Spleen (tissue), 7 donors: ENCODE measurements around the gene MMP14.

Source experiments
- POLR2A ChIP-seq, 3 donors: fragments of 450-650 bp; IDR thresholded peaks; one replicate each; pipeline ENCODE4 v1.5.1; 2017; ENCODE audit warnings: antibody characterized with exemption in 3 of 3, mild to moderate bottlenecking in 1 of 3
- TF ChIP-seq, protein P1 (sequence below), 11 experiments: fragments of 200-600 bp in 7 of 11; fragments of 450-650 bp in 4 of 11; sonication (generic) in 4 of 11; IDR thresholded peaks in 8 of 11; conservative IDR thresholded peaks in 3 of 11; 1 replicate in 7 of 11; 2 replicates in 4 of 11; pipeline versions ENCODE4 v1.4.0 to v1.8.0; 2016 to 2021; ENCODE audit warnings: antibody characterized with exemption in 11 of 11, inconsistent platforms in 4 of 11, mild to moderate bottlenecking in 1 of 11
- donor health status: DM: no; HTN: no; CAD: no; lungs with moderate emphysema.
- donor health status: DM: no; HTN: no; CAD: no.
- donor health status: DM: no; HTN: no; CAD: no.

DNA sequence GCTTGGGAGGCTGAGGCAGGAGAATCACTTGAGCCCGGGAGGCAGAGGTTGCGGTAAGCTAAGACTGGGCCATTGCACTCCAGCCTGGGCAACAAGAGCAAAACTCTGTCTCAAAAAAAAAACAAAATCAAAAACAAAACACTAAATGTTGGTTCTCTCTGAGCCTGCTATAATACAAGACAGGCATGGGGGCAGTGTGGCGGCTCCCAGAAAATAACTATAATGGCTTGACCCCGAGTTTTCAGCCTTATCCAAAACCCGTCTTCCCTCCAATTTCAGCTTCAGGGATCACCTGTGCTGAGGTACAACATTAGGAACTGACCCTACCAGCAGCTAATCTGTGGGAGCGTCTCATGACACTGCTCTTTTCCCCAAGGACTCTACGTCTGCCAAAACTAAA is 22.0 kb upstream of the MMP14 start:
- TF ChIP-seq, protein P1, sequence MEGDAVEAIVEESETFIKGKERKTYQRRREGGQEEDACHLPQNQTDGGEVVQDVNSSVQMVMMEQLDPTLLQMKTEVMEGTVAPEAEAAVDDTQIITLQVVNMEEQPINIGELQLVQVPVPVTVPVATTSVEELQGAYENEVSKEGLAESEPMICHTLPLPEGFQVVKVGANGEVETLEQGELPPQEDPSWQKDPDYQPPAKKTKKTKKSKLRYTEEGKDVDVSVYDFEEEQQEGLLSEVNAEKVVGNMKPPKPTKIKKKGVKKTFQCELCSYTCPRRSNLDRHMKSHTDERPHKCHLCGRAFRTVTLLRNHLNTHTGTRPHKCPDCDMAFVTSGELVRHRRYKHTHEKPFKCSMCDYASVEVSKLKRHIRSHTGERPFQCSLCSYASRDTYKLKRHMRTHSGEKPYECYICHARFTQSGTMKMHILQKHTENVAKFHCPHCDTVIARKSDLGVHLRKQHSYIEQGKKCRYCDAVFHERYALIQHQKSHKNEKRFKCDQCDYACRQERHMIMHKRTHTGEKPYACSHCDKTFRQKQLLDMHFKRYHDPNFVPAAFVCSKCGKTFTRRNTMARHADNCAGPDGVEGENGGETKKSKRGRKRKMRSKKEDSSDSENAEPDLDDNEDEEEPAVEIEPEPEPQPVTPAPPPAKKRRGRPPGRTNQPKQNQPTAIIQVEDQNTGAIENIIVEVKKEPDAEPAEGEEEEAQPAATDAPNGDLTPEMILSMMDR (IDR thresholded peaks at IDR 0.05 in 8 of 11, conservative IDR thresholded peaks at IDR 0.05 in 3 of 11) = no peak
- no peak for TF ChIP-seq POLR2A (IDR thresholded peaks at IDR 0.05)
